Heart left ventricle (tissue), 16 donors: Measurements from ENCODE around the gene WASHC2C. TPM values are rescaled to one million over a fixed set of nuclear protein-coding genes. Genes with fewer than 3 reads are reported as not detected.
"Not testable (repeated sequence)": the region's sequence is repeated elsewhere in the genome, so short reads cannot be mapped to it uniquely, and the experiment has no call there.

ENCODE experiments used
- ATAC-seq, 4 donors: fragments of 200-7000 bp; cut with Tn5 transposase; one replicate each; pipeline ENCODE4 v1.9.1; 2020 to 2022; ENCODE audit warnings: moderate library complexity in 4 of 4, mild to moderate bottlenecking in 3 of 4, moderate number of reproducible peaks in 1 of 4
- DNase-seq, 5 donors: peaks; one replicate each; pipeline ENCODE4 v3.0.0-alpha.2; 2020
- H3K27ac ChIP-seq, 12 donors: fragments of 200-600 bp; sonication (generic) in 4 of 12; one replicate each; pipeline versions ENCODE4 v1.5.0 to v1.8.0; 2016 to 2022; ENCODE audit warnings: mild to moderate bottlenecking in 2 of 12
- H3K27me3 ChIP-seq, 9 donors: fragments of 200-600 bp; sonication (generic) in 2 of 9; one replicate each; pipeline versions ENCODE4 v1.5.1 to v1.8.0; 2016 to 2022; ENCODE audit warnings: mild to moderate bottlenecking in 3 of 9
- H3K36me3 ChIP-seq, 9 donors: fragments of 200-600 bp; sonication (generic) in 2 of 9; one replicate each; pipeline versions ENCODE4 v1.5.0 to v1.8.0; 2018 to 2022; ENCODE audit warnings: mild to moderate bottlenecking in 2 of 9
- H3K4me1 ChIP-seq, 12 donors: fragments of 200-600 bp; sonication (generic) in 4 of 12; one replicate each; pipeline versions ENCODE4 v1.5.0 to v1.8.0; 2016 to 2022; ENCODE audit warnings: mild to moderate bottlenecking in 3 of 12
- H3K4me3 ChIP-seq, 12 donors: fragments of 200-600 bp; sonication (generic) in 4 of 12; one replicate each; pipeline versions ENCODE4 v1.5.0 to v1.8.0; 2017 to 2022; ENCODE audit warnings: mild to moderate bottlenecking in 9 of 12, moderate library complexity in 4 of 12
- H3K9me3 ChIP-seq, 12 donors: fragments of 200-600 bp; sonication (generic) in 4 of 12; one replicate each; pipeline versions ENCODE4 v1.5.0 to v1.8.0; 2016 to 2022; ENCODE audit warnings: mild to moderate bottlenecking in 1 of 12
- WGBS, 4 donors: extraction: QIAGEN DNeasy Blood & Tissue Kit in 2 of 4; methylation state at CpG; one replicate each; pipeline versions ENCODE4 v1.1.5 to v1.1.7; 2013 to 2018; 5-methylcytosine and 5-hydroxymethylcytosine counted together
- intact Hi-C, 10 donors: fragments of 100-400 bp; cut with DNase I; formaldehyde crosslinking; loops; one replicate each; pipeline versions ENCODE4 v1.11.1 to v1.14.2; 2022
- polyA plus RNA-seq, 2 donors: library from polyadenylated mRNA; stranded (reverse); fragments of 200-250 nt; gene quantifications; one replicate each; pipeline ENCODE4 v1.2.3, GENCODE V29; 2013
- total RNA-seq, 9 donors: library from RNA; depleted of rRNA in 2 of 9; stranded (reverse); fragments of >200 nt in 2 of 9; fragmentation: NEBNext Ultra II Directional in 3 of 9; extraction: Animal tissue kit (Norgen Biotek cat#: 25700) in 3 of 9; gene quantifications; one replicate each; pipeline versions ENCODE4 v1.1.0 to v1.2.4, GENCODE V29; 2016 to 2023
- donor health status: ischemic (EF 13 %, LVEDD 7.1; RV severe dilation, severe dysfunction).
- donor health status: healthy with polysubstance abuse.
- donor health status: DM: no; HTN: yes; CAD: no.
- donor health status: DM: no; HTN: no; CAD: no.
- donor health status: ischemic (EF 25% LVEDD 6.9; RV normal size, moderate dysfunction).
- donor health status: ischemic (EF 25% LVEDD 5.7; RV mildly dilated, moderate dysfunction).
- donor health status: healthy.
- donor health status: DM: yes; HTN: yes; CAD: no.
- donor health status: ischemic (EF 35%, LVEDD 5.7; RV mildly dilated, moderate dysfunction).
- donor health status: nonischemic (EF 11% LVEDD 7.7; RV severe dilation, severe dysfunction).
- donor health status: DM: yes; HTN: yes; CAD: no.
- donor health status: PGD.
- donor health status: ischemic (EF 29% LVEDD 5.4; RV normal size, mild dysfunction).
- donor health status: nonischemic (EF 23%, LVEDD 6.1; RV moderate dilation, normal function).

WASHC2C gene
- total and polyA plus RNA-seq, 11 donors, result 10.2 to 36.5 (median 23.5) TPM

- H3K27me3 ChIP-seq, H3K4me3 ChIP-seq, H3K9me3 ChIP-seq, DNase-seq, ATAC-seq, H3K4me1 ChIP-seq, H3K27ac ChIP-seq, intact Hi-C loops: not testable (repeated sequence)
- H3K36me3 ChIP-seq, result peaks cover 0 to 32% (median 13%) of the 10 kb centered on the region in 9 donors
- 97 to 100% (median 100%) methylated on average over 2 of the region's 3 CpGs; no CpG with 5 or more reads in 1 of the 4 donors for WGBS, 4 donors
These were observed 36.0 kb downstream of the WASHC2C start for GRCh38 chr10:45763037-45763436.

DNA sequence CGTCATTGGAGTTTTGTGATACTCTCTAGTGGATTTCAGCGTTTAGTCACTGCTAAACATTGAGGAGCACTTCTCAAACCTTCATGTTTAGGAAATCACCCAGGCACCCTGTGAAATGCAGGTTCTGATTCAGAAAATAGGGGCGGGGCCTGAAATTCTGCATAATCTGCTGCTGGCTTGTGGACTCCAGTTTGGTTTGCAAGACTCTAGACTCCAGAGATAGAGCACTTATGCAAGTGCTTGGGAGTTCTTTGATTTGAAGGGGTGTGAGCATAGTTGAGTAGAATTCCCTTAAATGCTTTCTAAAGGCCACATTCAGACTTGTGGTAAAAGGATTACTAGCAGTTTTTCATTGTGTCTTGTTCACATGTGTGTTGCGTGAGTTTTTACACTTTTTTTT lies 41.3 kb downstream of the WASHC2C start:
- DNase-seq, H3K4me1 ChIP-seq, H3K4me3 ChIP-seq, H3K27ac ChIP-seq, ATAC-seq, H3K9me3 ChIP-seq, H3K27me3 ChIP-seq, intact Hi-C loops: not testable (repeated sequence)
- peaks cover 0 to 45% (median 19%) of the 10 kb centered on the region in 9 donors for H3K36me3 ChIP-seq
- 94 to 99% (median 96%) methylated on average over 3 to 4 of the region's 4 CpGs for WGBS, 4 donors

DNA sequence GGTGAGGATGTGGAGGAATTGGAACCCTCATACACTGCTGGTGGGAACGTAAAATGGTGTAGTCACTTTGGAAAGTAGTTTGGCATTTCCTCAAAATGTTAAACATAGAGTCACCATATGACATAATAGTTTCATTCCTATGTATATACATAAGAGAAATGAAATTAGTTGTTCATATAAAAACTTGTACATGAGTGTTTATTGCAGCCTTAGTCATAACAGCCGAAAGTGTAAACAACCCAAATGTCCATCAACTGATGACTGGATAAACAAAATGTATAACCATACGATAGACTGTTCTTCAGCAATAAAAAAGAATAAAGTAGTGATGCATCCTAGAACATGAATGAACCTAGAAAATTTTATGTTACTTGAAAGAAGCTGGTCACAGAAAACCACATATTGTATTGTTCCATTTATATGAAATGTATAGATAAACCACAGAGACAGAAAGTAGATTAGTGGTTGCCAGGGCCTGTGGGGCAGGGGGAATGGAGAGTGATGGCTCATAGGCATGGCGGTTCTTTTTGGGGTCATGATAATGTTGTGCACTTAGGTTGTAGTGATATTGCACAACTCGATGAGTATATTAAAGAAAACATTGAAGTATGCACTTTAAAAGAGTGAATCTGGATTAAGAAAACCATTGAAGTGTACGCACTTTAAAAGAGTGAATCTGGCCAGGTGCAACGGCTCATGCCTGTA lies 44.8 kb downstream of the WASHC2C start:
- H3K9me3 ChIP-seq, H3K4me3 ChIP-seq, DNase-seq, H3K27ac ChIP-seq, H3K4me1 ChIP-seq, H3K27me3 ChIP-seq, intact Hi-C loops, ATAC-seq: not testable (repeated sequence)
- H3K36me3 ChIP-seq, result peaks cover 0 to 43% (median 21%) of the 10 kb centered on the region in 9 donors
- 94 to 97% (median 96%) methylated on average over 5 to 6 of the region's 7 CpGs for WGBS, 4 donors

GRCh38 chr10:45786217-45786616 lies 59.2 kb downstream of the WASHC2C start:
- DNase-seq, intact Hi-C loops, H3K27ac ChIP-seq, H3K9me3 ChIP-seq, ATAC-seq, H3K4me1 ChIP-seq, H3K4me3 ChIP-seq, H3K27me3 ChIP-seq: not testable (repeated sequence)
- WGBS, 4 donors, result 50 to 55% (median 54%) methylated on average over 1 of the region's 1 CpG; no CpG with 5 or more reads in 1 of the 4 donors
- H3K36me3 ChIP-seq, result peaks cover 0 to 69% (median 51%) of the 10 kb centered on the region in 9 donors

DNA sequence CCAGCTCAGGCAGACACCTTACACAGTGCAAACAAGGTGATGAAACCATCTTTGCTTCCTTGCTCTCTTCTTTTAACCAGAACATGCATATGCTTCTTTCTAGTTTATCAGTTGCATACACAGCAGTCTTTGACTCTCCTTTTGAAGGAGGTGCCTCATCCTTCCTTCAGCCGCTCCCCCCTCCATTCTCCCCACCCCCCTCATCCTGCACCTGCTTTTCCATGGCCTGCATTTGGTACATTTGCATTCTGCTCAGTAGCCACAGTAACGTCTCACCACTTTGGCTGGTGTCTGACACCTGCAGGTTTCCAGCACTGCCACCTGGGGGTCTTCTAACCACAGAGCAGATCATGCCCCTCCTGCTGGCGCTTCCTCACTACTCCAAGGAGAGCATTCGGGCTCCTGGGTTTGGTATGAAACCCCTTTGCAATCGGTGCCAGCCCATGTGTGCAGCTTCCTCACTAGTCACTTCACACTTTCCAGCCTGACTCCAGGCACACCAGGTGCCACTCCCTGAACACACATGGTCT lies 60.2 kb downstream of the WASHC2C start:
- H3K9me3 ChIP-seq, H3K27me3 ChIP-seq, intact Hi-C loops, H3K27ac ChIP-seq, H3K4me3 ChIP-seq, DNase-seq, H3K4me1 ChIP-seq, ATAC-seq: not testable (repeated sequence)
- WGBS, 4 donors, result 50 to 100% (median 67%) methylated on average over 1 to 2 of the region's 5 CpGs
- H3K36me3 ChIP-seq, result peaks cover 0 to 73% (median 52%) of the 10 kb centered on the region in 9 donors

- H3K27me3 ChIP-seq, H3K4me3 ChIP-seq, H3K27ac ChIP-seq, H3K4me1 ChIP-seq, intact Hi-C loops, DNase-seq, H3K9me3 ChIP-seq, ATAC-seq: not testable (repeated sequence)
- 95 to 100% (median 98%) methylated on average over 8 of the region's 8 CpGs for WGBS, 4 donors
- H3K36me3 ChIP-seq, result peaks cover 0 to 71% (median 44%) of the 10 kb centered on the region in 9 donors
These were observed 62.9 kb downstream of the WASHC2C start for GRCh38 chr10:45789991-45790390.

DNA sequence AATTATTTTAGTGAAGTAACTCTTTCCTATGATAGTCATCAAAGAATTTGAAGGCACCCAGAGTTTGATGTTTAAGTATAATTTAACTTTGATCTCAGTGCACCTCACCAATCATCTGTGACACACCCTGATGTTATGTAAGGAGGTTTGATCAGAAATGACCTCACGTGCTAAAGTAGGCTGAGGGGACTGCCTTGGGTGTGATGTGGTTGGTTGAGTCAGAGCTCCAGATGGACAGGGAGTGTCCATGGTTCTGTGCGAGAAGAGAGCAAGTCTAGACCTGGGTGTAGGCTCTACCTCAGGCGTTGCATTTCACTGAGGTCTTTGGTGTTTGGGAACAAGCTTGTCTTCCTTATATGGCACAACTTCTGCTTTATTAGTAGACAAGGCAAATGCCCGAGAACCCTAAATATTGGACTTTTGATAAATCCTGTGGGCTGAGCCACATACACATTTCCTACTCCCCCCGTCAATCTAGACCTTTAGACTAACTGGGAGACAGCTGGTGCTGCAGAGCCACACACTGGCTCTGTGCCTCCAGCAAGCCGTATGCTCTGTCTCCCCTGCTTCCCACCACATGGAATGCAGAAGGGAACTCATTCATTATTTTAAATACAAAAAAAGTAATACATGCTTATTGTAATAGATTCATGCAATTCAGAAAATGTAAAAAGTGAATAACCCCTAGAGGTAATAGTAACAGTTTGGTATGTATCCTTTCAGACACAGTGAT lies 63.8 kb downstream of the WASHC2C start:
- H3K27ac ChIP-seq, H3K9me3 ChIP-seq, ATAC-seq, H3K27me3 ChIP-seq, intact Hi-C loops, DNase-seq, H3K4me1 ChIP-seq, H3K4me3 ChIP-seq: not testable (repeated sequence)
- peaks cover 0 to 68% (median 39%) of the 10 kb centered on the region in 9 donors for H3K36me3 ChIP-seq
- WGBS, 4 donors, result 89 to 98% (median 94%) methylated on average over 3 to 5 of the region's 6 CpGs

- 47 to 98% (median 86%) methylated on average over 2 of the region's 2 CpGs for WGBS, 4 donors
These were observed 67.7 kb downstream of the WASHC2C start for GRCh38 chr10:45794761-45795160.

DNA sequence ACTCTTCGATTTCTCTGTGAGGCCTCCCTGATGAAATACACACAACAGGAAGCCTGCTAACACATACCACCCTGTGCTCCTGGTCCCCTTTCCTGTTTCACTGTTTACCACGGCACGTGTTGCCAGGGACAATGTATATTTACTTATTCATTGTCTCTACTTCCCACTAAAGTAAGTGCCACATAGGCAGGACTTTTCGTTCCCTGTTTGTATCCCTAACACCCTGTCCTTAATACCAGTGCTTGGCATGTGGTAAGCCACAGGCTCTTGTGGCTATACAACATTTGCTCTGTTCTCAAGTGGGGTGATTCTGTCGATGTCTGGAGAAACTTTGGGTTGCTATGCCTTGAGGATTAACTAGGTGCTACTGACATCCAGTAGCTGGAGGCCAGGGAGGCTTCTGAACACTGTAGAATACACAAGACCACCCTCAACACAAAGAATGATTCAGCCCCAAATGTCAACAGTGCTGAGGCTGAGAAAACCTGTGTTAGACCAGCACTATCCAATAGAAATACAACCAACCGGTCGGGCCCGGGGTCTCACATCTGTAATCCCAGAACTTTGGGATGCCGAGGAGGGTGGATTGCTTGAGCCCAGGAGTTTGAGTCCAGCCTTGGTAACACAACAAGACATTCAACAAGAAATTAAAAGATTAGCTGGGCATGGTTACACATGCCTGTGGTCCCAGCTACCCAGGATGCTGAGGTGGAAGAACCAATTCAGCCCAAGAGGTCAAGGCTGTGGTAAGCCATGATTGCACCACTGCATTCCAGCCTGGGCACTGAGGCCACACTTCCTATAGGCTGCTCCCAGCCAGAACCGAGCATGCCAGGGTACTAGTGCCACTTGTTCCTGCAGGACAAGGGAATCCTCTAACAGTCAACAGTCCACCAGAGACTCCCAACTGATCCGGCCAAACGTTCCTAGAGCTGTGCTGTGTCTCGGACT lies 76.3 kb downstream of the WASHC2C start:
- not testable (repeated sequence) for H3K4me3 ChIP-seq, H3K9me3 ChIP-seq

More at GRCh38 chr10:45794761-45795160, 67.7 kb downstream of the WASHC2C start:
- H3K27ac ChIP-seq, H3K27me3 ChIP-seq, H3K9me3 ChIP-seq, intact Hi-C loops, ATAC-seq, H3K4me1 ChIP-seq, H3K4me3 ChIP-seq, DNase-seq: not testable (repeated sequence)
- H3K36me3 ChIP-seq, result peaks cover 0 to 40% (median 22%) of the 10 kb centered on the region in 9 donors

GRCh38 chr10:45804996-45805395 lies 77.9 kb downstream of the WASHC2C start:
- ATAC-seq, H3K9me3 ChIP-seq, H3K27me3 ChIP-seq, H3K27ac ChIP-seq, DNase-seq, H3K36me3 ChIP-seq, intact Hi-C loops, H3K4me3 ChIP-seq, H3K4me1 ChIP-seq: not testable (repeated sequence)
- WGBS, 4 donors, result 58 to 70% (median 65%) methylated on average over 2 of the region's 2 CpGs

More for the DNA sequence above, 76.3 kb downstream of the WASHC2C start:
- H3K27ac ChIP-seq, intact Hi-C loops, H3K27me3 ChIP-seq, H3K36me3 ChIP-seq, DNase-seq, ATAC-seq, H3K4me1 ChIP-seq: not testable (repeated sequence)
- WGBS, 4 donors, result 65 to 72% (median 68%) methylated on average over 10 to 13 of the region's 13 CpGs
